Right atrium auricular region (tissue), 2 donors: Measurements from ENCODE around the gene DGCR6L. TPM values are rescaled to one million over a fixed set of nuclear protein-coding genes. Genes with fewer than 3 reads are reported as not detected.
"Not testable (repeated sequence)": the region's sequence is repeated elsewhere in the genome, so short reads cannot be mapped to it uniquely, and the experiment has no call there.

Source experiments
- DNase-seq: peaks from one replicate; pipeline ENCODE4 v3.0.0-alpha.2; 2019; ENCODE audit warnings: low spot score
- H3K27ac ChIP-seq, 2 donors: fragments of 200-600 bp; sonication (generic); 1 replicate in 1 of 2; 2 replicates in 1 of 2; pipeline ENCODE4 v1.5.1; 2016 to 2019
- H3K27me3 ChIP-seq, 2 donors: fragments of 200-600 bp; sonication (generic); one replicate each; pipeline versions ENCODE4 v1.5.1 to v1.6.0; 2017 to 2019
- H3K36me3 ChIP-seq: fragments of 200-600 bp; sonication (generic); one replicate; pipeline ENCODE4 v1.5.1; 2016
- H3K4me1 ChIP-seq, 2 donors: fragments of 200-600 bp; sonication (generic); one replicate each; pipeline versions ENCODE4 v1.5.1 to v1.6.0; 2017 to 2019
- H3K4me3 ChIP-seq, 2 donors: fragments of 200-600 bp; sonication (generic); 1 replicate in 1 of 2; 2 replicates in 1 of 2; pipeline ENCODE4 v1.5.1; 2017 to 2019; ENCODE audit warnings: mild to moderate bottlenecking in 1 of 2, moderate library complexity in 1 of 2
- H3K9me3 ChIP-seq, 2 donors: fragments of 200-600 bp; sonication (generic); one replicate each; pipeline ENCODE4 v1.5.1; 2019
- CTCF ChIP-seq, 2 donors: fragments of 200-600 bp; sonication (generic); IDR thresholded peaks; one replicate each; pipeline ENCODE4 v1.5.1; 2019; ENCODE audit warnings: antibody characterized with exemption in 2 of 2
- total RNA-seq, 2 donors: library from RNA; depleted of rRNA; stranded (reverse); fragments of >200 nt; gene quantifications; one replicate each; pipeline ENCODE4 v1.1.0, GENCODE V29; 2016

Gene DGCR6L
- total RNA-seq, 2 donors from 2014 or later: 60.4 to 64.3 TPM

GRCh38 chr22:20268279-20269012 is 51.4 kb downstream of the DGCR6L start, which contains the start of gene RTN4R:
RTN4R (minus strand) TSS chr22:20268318; CDS start chr22:20268092, 226 bp downstream.
- Histone ChIP-seq H3K36me3 (no peaks in the 10 kb centered on the region), H3K27me3 (no peaks in the 10 kb centered on the region), H3K4me1 (peaks cover 0 to 13% of the 10 kb centered on the region in 2 donors), H3K27ac (no peak within 1 kb of the TSS), H3K4me3 (peak within 1 kb of the TSS; percentile 36 to 55), H3K9me3 (no peaks in the 10 kb centered on the region)
- peak; percentile 67 to 76 for TF ChIP-seq CTCF (IDR thresholded peaks at IDR 0.05)
- no peak for DNase-seq

GRCh38 chr22:20267441-20268278 is 52.2 kb downstream of the DGCR6L start:
- no peaks in the 10 kb centered on the region for H3K27me3 ChIP-seq
- TF ChIP-seq CTCF (IDR thresholded peaks at IDR 0.05): no peak
- H3K4me3 ChIP-seq: peak overlapping the region; percentile 36 to 55
- H3K36me3 ChIP-seq: no peaks in the 10 kb centered on the region
- DNase-seq: no peak
- H3K9me3 ChIP-seq: no peaks in the 10 kb centered on the region
- H3K27ac ChIP-seq: no peak overlapping the region
- H3K4me1 ChIP-seq: peaks cover 0 to 13% of the 10 kb centered on the region in 2 donors

GRCh38 chr22:20266667-20267440 is 53.0 kb downstream of the DGCR6L start:
- not testable (repeated sequence) for H3K27me3 ChIP-seq, H3K36me3 ChIP-seq, DNase-seq, H3K27ac ChIP-seq, H3K9me3 ChIP-seq
- peak overlapping the region in 1 of 2 donors; percentile 55 for H3K4me3 ChIP-seq
- peaks cover 0 to 13% of the 10 kb centered on the region in 2 donors for H3K4me1 ChIP-seq

- not testable (repeated sequence) for H3K27ac ChIP-seq, H3K27me3 ChIP-seq, H3K9me3 ChIP-seq, H3K4me3 ChIP-seq, H3K36me3 ChIP-seq, DNase-seq
- H3K4me1 ChIP-seq: peaks cover 0 to 13% of the 10 kb centered on the region in 2 donors
Measured at GRCh38 chr22:20265772-20266666, 53.8 kb downstream of the DGCR6L start.

- Histone ChIP-seq H3K4me1 (peaks cover 0 to 13% of the 10 kb centered on the region in 2 donors), H3K4me3 (no peak overlapping the region), H3K9me3 (no peaks in the 10 kb centered on the region), H3K27ac (no peak overlapping the region), H3K27me3 (no peaks in the 10 kb centered on the region), H3K36me3 (no peaks in the 10 kb centered on the region)
- no peak for TF ChIP-seq CTCF (IDR thresholded peaks at IDR 0.05)
- DNase-seq: no peak
Measured at GRCh38 chr22:20264614-20265452, 55.0 kb downstream of the DGCR6L start.

Other genes with a start within 250 kb of the DGCR6L start
- 10 to 100 TPM in 1 of 2 donors, 1 to 10 TPM in 1; 8.3 to 12.1 TPM for gene DGCR8, start 239.8 kb downstream of the DGCR6L start, total RNA-seq
- 10 to 100 TPM; 63.6 to 96.5 TPM for gene RANBP1, start 204.0 kb downstream of the DGCR6L start, total RNA-seq
- 10 to 100 TPM; 16.0 to 17.6 TPM for gene TRMT2A, start 202.8 kb downstream of the DGCR6L start, total RNA-seq
- gene ZDHHC8, start 188.3 kb downstream of the DGCR6L start, total RNA-seq: 10 to 100 TPM; 13.5 to 16.6 TPM
- under 1 TPM in 1 of 2 donors, not detected in 1; 0.43 TPM for gene CCDC188, start 169.0 kb downstream of the DGCR6L start, total RNA-seq
- 1 to 10 TPM; 1.0 to 2.0 TPM for gene RTN4R, start 51.7 kb downstream of the DGCR6L start, total RNA-seq
- gene ZNF74, start 74.1 kb upstream of the DGCR6L start, total RNA-seq: 1 to 10 TPM; 5.6 to 6.3 TPM
- 10 to 100 TPM in 1 of 2 donors, 1 to 10 TPM in 1; 6.5 to 11.0 TPM for gene SCARF2, start 117.8 kb upstream of the DGCR6L start, total RNA-seq
- gene KLHL22, start 175.7 kb upstream of the DGCR6L start, total RNA-seq: 10 to 100 TPM; 16.0 to 21.9 TPM
- gene MED15, start 187.6 kb upstream of the DGCR6L start, total RNA-seq: 10 to 100 TPM; 18.8 to 40.6 TPM